GM21528 (cell line): ENCODE results near the gene ARHGEF1.
A peak's percentile ranks its signal among the peaks of the same experiment; 100 is the strongest.

Source experiments
- ATAC-seq: cut with Tn5 transposase; IDR thresholded peaks from one replicate; pipeline ENCODE4 v1.9.1; 2021; ENCODE audit warnings: mild to moderate bottlenecking, moderate library complexity; ENCODE audit not compliant: unreplicated experiment, low FRiP score

Gene ARHGEF1

GRCh38 chr19:41879080-41879479 lies 3.9 kb upstream of the ARHGEF1 start:
- no peak for ATAC-seq

GRCh38 chr19:41879670-41880328 lies 3.2 kb upstream of the ARHGEF1 start:
- no peak for ATAC-seq

GRCh38 chr19:41880329-41880708 lies 2.7 kb upstream of the ARHGEF1 start:
- ATAC-seq = no peak

GRCh38 chr19:41883463-41883820 lies 458 bp downstream of the ARHGEF1 start:
- ATAC-seq = no peak

- peak; percentile 62 for ATAC-seq
Measured at GRCh38 chr19:41883821-41884733, 1.1 kb downstream of the ARHGEF1 start.

GRCh38 chr19:41886761-41887710 lies 4.1 kb downstream of the ARHGEF1 start:
- no peak for ATAC-seq

GRCh38 chr19:41887711-41888382 lies 4.9 kb downstream of the ARHGEF1 start:
- no peak for ATAC-seq

- no peak for ATAC-seq
Measured at GRCh38 chr19:41888926-41889325, 5.9 kb downstream of the ARHGEF1 start.

GRCh38 chr19:41889896-41890295 lies 6.9 kb downstream of the ARHGEF1 start:
- no peak for ATAC-seq

GRCh38 chr19:41890936-41891335 lies 8.0 kb downstream of the ARHGEF1 start:
- no peak for ATAC-seq

GRCh38 chr19:41892173-41892902 lies 9.4 kb downstream of the ARHGEF1 start:
- ATAC-seq = no peak

- ATAC-seq = no peak
Measured at GRCh38 chr19:41893899-41894298, 10.9 kb downstream of the ARHGEF1 start.

- ATAC-seq = no peak
Measured at GRCh38 chr19:41894350-41894749, 11.4 kb downstream of the ARHGEF1 start.

- no peak for ATAC-seq
Measured at GRCh38 chr19:41895745-41896580, 13.0 kb downstream of the ARHGEF1 start.

GRCh38 chr19:41896581-41896942 lies 13.6 kb downstream of the ARHGEF1 start:
- no peak for ATAC-seq

- ATAC-seq = no peak
Measured at GRCh38 chr19:41897181-41897580, 14.2 kb downstream of the ARHGEF1 start.

- ATAC-seq = no peak
Measured at GRCh38 chr19:41897820-41898219, 14.8 kb downstream of the ARHGEF1 start.

GRCh38 chr19:41898235-41898634 lies 15.3 kb downstream of the ARHGEF1 start:
- no peak for ATAC-seq
